Gastrocnemius medialis (tissue), 4 donors: ENCODE measurements around the gene UNC5C. TPM values are rescaled to one million over a fixed set of nuclear protein-coding genes. Genes with fewer than 3 reads are reported as not detected.

Experiments
- ATAC-seq, 2 donors: fragments of 150-250 bp; one replicate each; pipeline ENCODE4 v1.9.1; 2016
- DNase-seq, 2 donors: peaks; one replicate each; pipeline ENCODE4 v3.0.0-alpha.2; 2019
- H3K27ac ChIP-seq, 4 donors: fragments of 200-600 bp; sonication (generic); 1 replicate in 1 of 4; 2 replicates in 3 of 4; pipeline ENCODE4 v1.5.1; 2016 to 2018; ENCODE audit warnings: mild to moderate bottlenecking in 2 of 4, moderate library complexity in 1 of 4
- H3K27me3 ChIP-seq, 3 donors: fragments of 200-600 bp; sonication (generic) in 2 of 3; 1 replicate in 1 of 3; 2 replicates in 2 of 3; pipeline versions ENCODE4 v1.5.1 to v1.6.0; 2016 to 2019; ENCODE audit warnings: mild to moderate bottlenecking in 1 of 3, moderate library complexity in 1 of 3
- H3K36me3 ChIP-seq, 2 donors: fragments of 200-600 bp; sonication (generic) in 1 of 2; one replicate each; pipeline ENCODE4 v1.5.1; 2017 to 2018
- H3K4me1 ChIP-seq, 2 donors: fragments of 200-600 bp; sonication (generic) in 1 of 2; one replicate each; pipeline ENCODE4 v1.5.1; 2016 to 2017; ENCODE audit warnings: mild to moderate bottlenecking in 2 of 2
- H3K4me3 ChIP-seq, 4 donors: fragments of 200-600 bp; sonication (generic) in 3 of 4; 1 replicate in 1 of 4; 2 replicates in 3 of 4; pipeline ENCODE4 v1.5.1; 2016 to 2019; ENCODE audit warnings: mild to moderate bottlenecking in 2 of 4
- H3K9me3 ChIP-seq, 3 donors: fragments of 200-600 bp; sonication (generic) in 2 of 3; 1 replicate in 1 of 3; 2 replicates in 2 of 3; pipeline ENCODE4 v1.5.1; 2016 to 2019
- POLR2A ChIP-seq, 2 donors: fragments of 450-650 bp; IDR thresholded peaks; one replicate each; pipeline ENCODE4 v1.6.1; 2017; ENCODE audit warnings: antibody characterized with exemption in 2 of 2, mild to moderate bottlenecking in 2 of 2, moderate library complexity in 2 of 2
- in situ Hi-C, 4 donors: fragments of 200-750 bp; cut with MboI; loops; one replicate each; pipeline versions ENCODE4 v1.15.0 to v1.8.0; 2017; ENCODE audit warnings: low sequenced_read_pairs in 4 of 4
- intact Hi-C: fragments of 100-400 bp; cut with DNase I; formaldehyde crosslinking; loops from one replicate; pipeline ENCODE4 v1.15.1; 2023; ENCODE audit warnings: low total_unique reads
- total RNA-seq, 4 donors: library from RNA; depleted of rRNA; stranded (reverse); fragments of >200 nt; gene quantifications; one replicate each; pipeline versions ENCODE4 v1.1.0 to v1.2.3, GENCODE V29; 2016
- TF ChIP-seq, protein P1 (sequence below), 5 experiments: fragments of 450-650 bp in 3 of 5; fragments of 200-600 bp in 2 of 5; sonication (generic) in 2 of 5; IDR thresholded peaks in 4 of 5; conservative IDR thresholded peaks in 1 of 5; 1 replicate in 4 of 5; 2 replicates in 1 of 5; pipeline ENCODE4 v1.5.1; 2016 to 2019; ENCODE audit warnings: antibody characterized with exemption in 5 of 5, mild to moderate bottlenecking in 3 of 5, moderate library complexity in 3 of 5

UNC5C gene
- total RNA-seq, 4 donors from 2014 or later: 0.07 to 0.33 (median 0.23) TPM; not detected in 1

DNA sequence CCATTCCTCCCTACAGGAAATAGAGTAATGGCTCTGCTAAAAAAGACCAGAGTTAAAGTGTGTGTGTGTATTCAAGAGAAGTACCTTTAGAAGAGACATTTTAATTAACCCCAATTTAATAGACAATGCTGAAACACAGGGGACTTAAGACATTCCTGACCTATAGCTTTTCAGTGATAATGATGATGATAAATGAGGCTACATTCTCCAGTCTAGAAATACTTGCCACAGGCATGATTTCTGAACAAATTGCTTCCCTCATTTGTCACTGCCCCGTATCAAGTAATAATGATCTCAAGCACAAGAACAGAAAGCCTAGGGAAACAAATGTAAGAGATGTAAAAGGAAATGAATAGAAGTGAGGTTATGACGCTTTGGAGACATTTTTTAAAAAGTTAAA is 117.1 kb downstream of the UNC5C start:
- intact Hi-C loops: no loop called here
- H3K36me3 ChIP-seq: no peaks in the 10 kb centered on the region
- ATAC-seq (no peak), DNase-seq (no peak)
- H3K4me3 ChIP-seq: no peak overlapping the region
- H3K9me3 ChIP-seq: no peaks in the 10 kb centered on the region
- TF ChIP-seq, protein P1, sequence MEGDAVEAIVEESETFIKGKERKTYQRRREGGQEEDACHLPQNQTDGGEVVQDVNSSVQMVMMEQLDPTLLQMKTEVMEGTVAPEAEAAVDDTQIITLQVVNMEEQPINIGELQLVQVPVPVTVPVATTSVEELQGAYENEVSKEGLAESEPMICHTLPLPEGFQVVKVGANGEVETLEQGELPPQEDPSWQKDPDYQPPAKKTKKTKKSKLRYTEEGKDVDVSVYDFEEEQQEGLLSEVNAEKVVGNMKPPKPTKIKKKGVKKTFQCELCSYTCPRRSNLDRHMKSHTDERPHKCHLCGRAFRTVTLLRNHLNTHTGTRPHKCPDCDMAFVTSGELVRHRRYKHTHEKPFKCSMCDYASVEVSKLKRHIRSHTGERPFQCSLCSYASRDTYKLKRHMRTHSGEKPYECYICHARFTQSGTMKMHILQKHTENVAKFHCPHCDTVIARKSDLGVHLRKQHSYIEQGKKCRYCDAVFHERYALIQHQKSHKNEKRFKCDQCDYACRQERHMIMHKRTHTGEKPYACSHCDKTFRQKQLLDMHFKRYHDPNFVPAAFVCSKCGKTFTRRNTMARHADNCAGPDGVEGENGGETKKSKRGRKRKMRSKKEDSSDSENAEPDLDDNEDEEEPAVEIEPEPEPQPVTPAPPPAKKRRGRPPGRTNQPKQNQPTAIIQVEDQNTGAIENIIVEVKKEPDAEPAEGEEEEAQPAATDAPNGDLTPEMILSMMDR (IDR thresholded peaks at IDR 0.05 in 4 of 5, conservative IDR thresholded peaks at IDR 0.05 in 1 of 5): no peak
- no peak for TF ChIP-seq POLR2A (IDR thresholded peaks at IDR 0.05)
- H3K27me3 ChIP-seq: no peaks in the 10 kb centered on the region
- in situ Hi-C loops: no loop called here
- H3K4me1 ChIP-seq: no peaks in the 10 kb centered on the region
- no peak overlapping the region for H3K27ac ChIP-seq

DNA sequence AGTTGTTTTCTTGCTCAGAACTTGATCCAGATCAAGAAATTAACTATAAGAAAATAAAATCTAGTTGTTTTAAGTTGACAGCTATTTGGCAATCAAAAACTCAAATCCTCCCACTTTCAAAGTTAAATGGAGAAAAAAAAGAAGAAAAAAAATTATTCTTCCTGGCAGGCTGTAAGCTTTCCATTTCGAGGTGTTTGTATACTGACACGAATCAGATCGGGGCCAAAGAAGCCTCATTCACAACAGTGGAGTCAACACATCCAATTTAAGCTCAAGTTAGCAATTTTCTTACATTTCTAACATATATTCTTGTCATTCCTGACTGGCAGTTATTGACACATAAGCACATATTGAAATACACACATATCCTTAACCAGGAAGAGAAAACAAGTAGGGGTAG is 119.4 kb downstream of the UNC5C start:
- Histone ChIP-seq H3K36me3 (no peaks in the 10 kb centered on the region), H3K27me3 (no peaks in the 10 kb centered on the region), H3K27ac (no peak overlapping the region), H3K9me3 (no peaks in the 10 kb centered on the region), H3K4me3 (no peak overlapping the region), H3K4me1 (no peaks in the 10 kb centered on the region)
- no peak for TF ChIP-seq POLR2A (IDR thresholded peaks at IDR 0.05)
- TF ChIP-seq, protein P1 (IDR thresholded peaks at IDR 0.05 in 4 of 5, conservative IDR thresholded peaks at IDR 0.05 in 1 of 5): no peak
- in situ Hi-C loops: no loop called here
- no peak for ATAC-seq
- intact Hi-C loops: no loop called here
- no peak for DNase-seq

DNA sequence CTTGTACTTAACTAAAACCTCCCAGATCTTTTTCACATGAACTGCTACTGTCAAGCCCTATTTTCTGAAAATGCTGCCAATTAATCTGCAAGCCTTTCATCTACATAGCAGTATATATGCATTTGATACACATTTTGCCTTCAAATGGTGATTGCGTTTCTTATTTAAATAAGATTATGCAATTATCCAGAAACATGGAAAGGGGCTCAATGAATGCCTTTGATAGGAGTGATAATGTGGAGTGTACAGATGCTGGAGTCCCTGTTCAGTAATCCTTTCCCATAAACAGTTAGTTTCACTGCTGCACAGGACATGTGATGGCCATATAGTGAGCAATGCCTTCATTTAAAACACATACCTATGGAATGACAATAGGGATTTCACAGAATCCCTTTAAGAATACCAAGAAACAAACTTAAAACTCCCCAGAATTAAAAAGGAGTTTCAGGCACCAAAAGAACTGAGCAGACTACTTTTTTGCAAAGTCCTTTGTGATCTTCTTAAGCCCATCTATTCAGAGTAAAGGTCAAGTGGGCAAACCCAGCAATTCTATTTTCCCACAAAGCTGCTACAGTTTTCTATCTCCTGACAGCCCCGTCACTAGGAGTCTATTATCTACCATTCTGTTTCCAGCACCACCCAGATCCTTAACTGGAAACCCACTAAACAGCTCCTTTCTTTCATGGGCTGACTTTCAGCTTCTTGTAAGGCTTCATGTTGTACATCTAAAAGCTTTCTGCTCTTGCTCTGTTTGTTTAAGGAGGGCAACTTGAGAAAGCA is 120.3 kb downstream of the UNC5C start:
- intact Hi-C loops (no loop called here), in situ Hi-C loops (no loop called here)
- no peaks in the 10 kb centered on the region for H3K27me3 ChIP-seq
- no peaks in the 10 kb centered on the region for H3K9me3 ChIP-seq
- ATAC-seq: no peak
- TF ChIP-seq POLR2A (IDR thresholded peaks at IDR 0.05): no peak
- TF ChIP-seq, protein P1 (IDR thresholded peaks at IDR 0.05 in 4 of 5, conservative IDR thresholded peaks at IDR 0.05 in 1 of 5): no peak
- H3K36me3 ChIP-seq: no peaks in the 10 kb centered on the region
- no peak overlapping the region for H3K4me3 ChIP-seq
- H3K4me1 ChIP-seq: no peaks in the 10 kb centered on the region
- DNase-seq: no peak
- H3K27ac ChIP-seq: no peak overlapping the region

DNA sequence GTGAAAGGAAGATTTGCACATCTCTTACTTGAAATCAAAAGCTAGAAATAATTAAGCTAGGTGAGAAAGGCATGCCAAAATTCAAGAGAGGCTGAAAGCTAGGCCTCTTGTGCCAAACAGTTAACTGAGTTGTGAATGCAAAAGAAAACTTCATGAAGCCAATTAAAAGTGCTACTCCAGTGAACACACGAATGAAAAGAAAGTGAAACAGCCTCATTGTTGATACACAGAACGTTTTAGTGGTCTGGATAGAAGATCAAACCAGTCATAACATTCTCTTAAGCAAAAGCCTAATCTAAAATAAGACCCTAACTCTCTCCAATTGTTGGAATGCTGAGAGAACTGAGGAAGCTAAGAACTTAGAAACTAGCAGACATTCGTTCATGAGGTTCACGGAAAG is 122.3 kb downstream of the UNC5C start:
- Histone ChIP-seq H3K4me3 (no peak overlapping the region), H3K27ac (no peak overlapping the region), H3K36me3 (no peaks in the 10 kb centered on the region), H3K4me1 (no peaks in the 10 kb centered on the region), H3K27me3 (no peaks in the 10 kb centered on the region), H3K9me3 (no peaks in the 10 kb centered on the region)
- intact Hi-C loops: no loop called here
- TF ChIP-seq, protein P1 (IDR thresholded peaks at IDR 0.05 in 4 of 5, conservative IDR thresholded peaks at IDR 0.05 in 1 of 5): no peak
- TF ChIP-seq POLR2A (IDR thresholded peaks at IDR 0.05): no peak
- in situ Hi-C loops: no loop called here
- ATAC-seq: no peak
- DNase-seq: no peak

DNA sequence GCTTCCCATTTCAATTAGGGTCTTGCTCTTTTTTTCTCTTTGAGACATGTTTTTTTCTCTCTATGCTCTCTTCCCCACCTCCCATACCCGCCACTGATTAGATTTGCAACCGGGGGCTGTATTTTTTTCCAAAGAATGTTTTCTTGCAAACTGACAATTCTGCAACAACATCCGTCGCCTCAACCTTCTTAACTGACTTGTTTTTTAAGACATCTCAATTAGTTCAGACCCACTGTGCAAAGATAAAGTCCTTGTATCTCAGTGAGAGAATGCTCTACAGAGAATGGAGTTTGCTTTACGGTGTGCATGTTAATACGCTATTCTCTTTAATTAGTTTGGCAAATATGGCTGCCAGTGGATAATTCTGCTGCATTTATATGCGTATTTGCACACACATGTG is 126.3 kb downstream of the UNC5C start:
- no peak overlapping the region for H3K27ac ChIP-seq
- TF ChIP-seq, protein P1 (IDR thresholded peaks at IDR 0.05 in 4 of 5, conservative IDR thresholded peaks at IDR 0.05 in 1 of 5): no peak
- no peak for TF ChIP-seq POLR2A (IDR thresholded peaks at IDR 0.05)
- H3K4me1 ChIP-seq: no peaks in the 10 kb centered on the region
- ATAC-seq (no peak), DNase-seq (no peak)
- H3K9me3 ChIP-seq: no peaks in the 10 kb centered on the region
- H3K4me3 ChIP-seq: no peak overlapping the region
- intact Hi-C loops (no loop called here), in situ Hi-C loops (no loop called here)
- no peaks in the 10 kb centered on the region for H3K36me3 ChIP-seq
- H3K27me3 ChIP-seq: no peaks in the 10 kb centered on the region
